DND-41 (cell line): ENCODE results near the gene ADAMTSL5.
A peak's percentile ranks its signal among the peaks of the same experiment; 100 is the strongest.

Experiments used
- ATAC-seq: fragments of 200-7000 bp; cut with Tn5 transposase; 3 replicates; pipeline ENCODE4 v1.9.1; 2021; ENCODE audit warnings: low read depth; ENCODE audit not compliant: insufficient read depth
- DNase-seq: peaks from one replicate; pipeline ENCODE4 v3.0.0-alpha.2; 2020
- H2AFZ ChIP-seq: 2 replicates; pipeline ENCODE4 v1.6.0; 2012; ENCODE audit warnings: low read depth, low read length
- H3K27ac ChIP-seq: 2 replicates; pipeline ENCODE4 v1.5.1; 2012; ENCODE audit warnings: low read length, inconsistent platforms
- H3K27me3 ChIP-seq: fragments of 200-600 bp; sonication (generic); 2 replicates; pipeline ENCODE4 v1.6.0; 2012; ENCODE audit warnings: low read length, mild to moderate bottlenecking, inconsistent platforms; ENCODE audit not compliant: insufficient read depth, poor library complexity
- H3K36me3 ChIP-seq: 2 replicates; pipeline ENCODE4 v1.5.1; 2012; ENCODE audit warnings: low read length, inconsistent platforms; ENCODE audit not compliant: insufficient read depth
- H3K4me1 ChIP-seq: 2 replicates; pipeline ENCODE4 v1.5.1; 2012; ENCODE audit warnings: mild to moderate bottlenecking, low read length; ENCODE audit not compliant: insufficient read depth
- H3K4me2 ChIP-seq: 2 replicates; pipeline ENCODE4 v1.6.0; 2012; ENCODE audit warnings: mild to moderate bottlenecking, moderate library complexity, low read length, inconsistent platforms; ENCODE audit not compliant: insufficient read depth
- H3K4me3 ChIP-seq, 2 experiments: fragments of 200-600 bp in 1 of 2; shearing (Covaris generic) in 1 of 2; 2 replicates each; pipeline ENCODE4 v1.5.1; 2012 to 2016; ENCODE audit warnings: inconsistent platforms in 2 of 2, low read length in 2 of 2, mild to moderate bottlenecking in 2 of 2, low read depth in 1 of 2, moderate library complexity in 1 of 2
- H3K79me2 ChIP-seq: 2 replicates; pipeline ENCODE4 v1.6.0; 2012; ENCODE audit warnings: low read length, inconsistent platforms; ENCODE audit not compliant: insufficient read depth
- H3K9ac ChIP-seq: 2 replicates; pipeline ENCODE4 v1.6.0; 2012; ENCODE audit warnings: low read depth, mild to moderate bottlenecking, inconsistent platforms, low read length, moderate library complexity
- H3K9me3 ChIP-seq: 2 replicates; pipeline ENCODE4 v1.5.1; 2012; ENCODE audit warnings: low read length, moderate library complexity, mild to moderate bottlenecking, inconsistent platforms; ENCODE audit not compliant: insufficient read depth, severe bottlenecking
- H4K20me1 ChIP-seq: 2 replicates; pipeline ENCODE4 v1.6.0; 2012; ENCODE audit warnings: low read length; ENCODE audit not compliant: insufficient read depth
- EZH2 ChIP-seq: IDR thresholded peaks from 3 replicates; pipeline ENCODE4 v1.6.1; 2012; ENCODE audit warnings: borderline replicate concordance, low read depth, mild to moderate bottlenecking, moderate library complexity, low read length, inconsistent platforms; ENCODE audit not compliant: severe bottlenecking
- TF ChIP-seq, protein P1 (sequence below): IDR thresholded peaks from 2 replicates; pipeline ENCODE4 v1.5.1; 2012; ENCODE audit warnings: borderline replicate concordance, low read length, moderate library complexity, mild to moderate bottlenecking; ENCODE audit not compliant: poor library complexity, severe bottlenecking; ENCODE audit errors: extremely low read depth

Gene ADAMTSL5

DNA sequence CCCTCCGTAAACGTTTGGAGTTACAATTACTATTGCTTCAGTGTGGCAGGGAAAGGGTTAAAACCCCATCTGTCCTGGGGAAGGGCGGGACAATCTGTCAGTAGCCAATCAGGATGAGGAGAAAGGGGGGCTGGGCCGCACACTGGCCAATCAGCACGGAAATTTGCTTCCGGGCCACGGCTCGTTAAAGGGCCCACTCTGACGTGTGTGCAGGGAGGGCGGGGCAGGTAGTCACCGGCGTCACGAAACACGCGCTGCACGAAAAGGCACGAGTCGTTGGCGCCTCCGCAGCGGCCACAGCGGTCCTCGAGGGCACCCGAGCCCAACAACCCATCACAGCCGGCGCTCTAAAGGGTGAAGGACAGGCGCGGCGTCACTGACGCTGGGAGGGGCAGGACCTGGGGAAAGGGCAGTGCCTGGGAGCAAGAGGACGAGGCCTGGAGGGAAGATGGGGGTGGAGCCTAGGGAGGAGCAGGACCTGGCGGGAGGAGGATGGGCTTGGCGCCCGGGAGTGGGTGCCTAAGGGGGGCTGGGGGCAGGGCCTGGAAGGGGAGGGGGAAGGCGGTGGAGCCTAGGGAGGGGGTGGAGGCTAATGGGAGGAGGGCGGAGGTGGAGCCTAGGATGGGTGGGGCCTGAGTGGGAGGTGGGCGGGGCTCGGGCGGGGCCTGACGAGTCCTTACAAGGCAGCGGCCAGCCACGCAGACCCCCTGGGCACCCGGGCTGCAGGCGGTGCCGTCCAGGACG is 4.9 kb downstream of the ADAMTSL5 start:
- Histone ChIP-seq H3K9ac (no peak overlapping the region), H3K4me3 (no peak overlapping the region), H2AFZ (peak overlapping the region; percentile 43; the same call in 1 of the 2 replicates), H3K27me3 (no peaks in the 10 kb centered on the region), H3K36me3 (no peaks in the 10 kb centered on the region), H3K79me2 (no peaks in the 10 kb centered on the region), H3K9me3 (no peaks in the 10 kb centered on the region), H4K20me1 (no peaks in the 10 kb centered on the region; the same call in 1 of the 2 replicates), H3K4me2 (no peak overlapping the region), H3K27ac (no peak overlapping the region), H3K4me1 (0 out of 2 replicates have a peak, but pooled peaks cover 3% of the 10 kb centered on the region)
- TF ChIP-seq, protein P1, sequence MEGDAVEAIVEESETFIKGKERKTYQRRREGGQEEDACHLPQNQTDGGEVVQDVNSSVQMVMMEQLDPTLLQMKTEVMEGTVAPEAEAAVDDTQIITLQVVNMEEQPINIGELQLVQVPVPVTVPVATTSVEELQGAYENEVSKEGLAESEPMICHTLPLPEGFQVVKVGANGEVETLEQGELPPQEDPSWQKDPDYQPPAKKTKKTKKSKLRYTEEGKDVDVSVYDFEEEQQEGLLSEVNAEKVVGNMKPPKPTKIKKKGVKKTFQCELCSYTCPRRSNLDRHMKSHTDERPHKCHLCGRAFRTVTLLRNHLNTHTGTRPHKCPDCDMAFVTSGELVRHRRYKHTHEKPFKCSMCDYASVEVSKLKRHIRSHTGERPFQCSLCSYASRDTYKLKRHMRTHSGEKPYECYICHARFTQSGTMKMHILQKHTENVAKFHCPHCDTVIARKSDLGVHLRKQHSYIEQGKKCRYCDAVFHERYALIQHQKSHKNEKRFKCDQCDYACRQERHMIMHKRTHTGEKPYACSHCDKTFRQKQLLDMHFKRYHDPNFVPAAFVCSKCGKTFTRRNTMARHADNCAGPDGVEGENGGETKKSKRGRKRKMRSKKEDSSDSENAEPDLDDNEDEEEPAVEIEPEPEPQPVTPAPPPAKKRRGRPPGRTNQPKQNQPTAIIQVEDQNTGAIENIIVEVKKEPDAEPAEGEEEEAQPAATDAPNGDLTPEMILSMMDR = no peak
- TF ChIP-seq EZH2 = no peak
- ATAC-seq (peak; percentile 85), DNase-seq (peak; percentile 92)

DNA sequence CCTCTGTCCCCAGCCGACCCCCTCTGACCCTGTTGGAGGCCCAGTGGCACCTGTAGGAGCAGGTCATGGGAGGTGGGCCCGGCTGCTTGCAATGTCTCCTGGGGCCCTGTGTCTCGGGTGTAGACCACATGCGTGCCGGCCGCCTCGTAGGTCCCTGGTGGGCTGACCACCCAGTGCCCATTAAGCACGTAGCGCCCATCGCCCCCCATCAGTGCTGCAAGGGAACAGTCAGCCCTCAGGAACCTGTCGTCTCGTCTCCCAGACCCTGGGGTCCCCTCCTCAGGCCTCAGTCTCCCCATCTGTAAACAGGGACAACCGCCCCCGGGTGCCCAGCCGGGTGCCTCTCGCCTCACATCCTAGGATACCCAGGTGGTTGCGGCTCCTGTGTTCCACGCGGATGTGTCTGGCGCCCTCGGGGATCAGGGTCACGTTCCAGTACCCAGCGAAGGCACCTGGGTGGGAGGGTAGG is 5.6 kb downstream of the ADAMTSL5 start:
- H3K79me2 ChIP-seq = no peaks in the 10 kb centered on the region
- TF ChIP-seq, protein P1 = no peak
- no peak for TF ChIP-seq EZH2
- H3K36me3 ChIP-seq = no peaks in the 10 kb centered on the region
- ATAC-seq = no peak
- no peak overlapping the region for H3K27ac ChIP-seq
- H3K9ac ChIP-seq = no peak overlapping the region
- H3K27me3 ChIP-seq = no peaks in the 10 kb centered on the region
- 0 out of 2 replicates have a peak, but pooled peaks cover 3% of the 10 kb centered on the region for H3K4me1 ChIP-seq
- no peak overlapping the region for H2AFZ ChIP-seq
- no peak overlapping the region for H3K4me2 ChIP-seq
- no peak overlapping the region for H3K4me3 ChIP-seq
- DNase-seq = no peak
- H4K20me1 ChIP-seq = no peaks in the 10 kb centered on the region; the same call in 1 of the 2 replicates
- H3K9me3 ChIP-seq = no peaks in the 10 kb centered on the region

DNA sequence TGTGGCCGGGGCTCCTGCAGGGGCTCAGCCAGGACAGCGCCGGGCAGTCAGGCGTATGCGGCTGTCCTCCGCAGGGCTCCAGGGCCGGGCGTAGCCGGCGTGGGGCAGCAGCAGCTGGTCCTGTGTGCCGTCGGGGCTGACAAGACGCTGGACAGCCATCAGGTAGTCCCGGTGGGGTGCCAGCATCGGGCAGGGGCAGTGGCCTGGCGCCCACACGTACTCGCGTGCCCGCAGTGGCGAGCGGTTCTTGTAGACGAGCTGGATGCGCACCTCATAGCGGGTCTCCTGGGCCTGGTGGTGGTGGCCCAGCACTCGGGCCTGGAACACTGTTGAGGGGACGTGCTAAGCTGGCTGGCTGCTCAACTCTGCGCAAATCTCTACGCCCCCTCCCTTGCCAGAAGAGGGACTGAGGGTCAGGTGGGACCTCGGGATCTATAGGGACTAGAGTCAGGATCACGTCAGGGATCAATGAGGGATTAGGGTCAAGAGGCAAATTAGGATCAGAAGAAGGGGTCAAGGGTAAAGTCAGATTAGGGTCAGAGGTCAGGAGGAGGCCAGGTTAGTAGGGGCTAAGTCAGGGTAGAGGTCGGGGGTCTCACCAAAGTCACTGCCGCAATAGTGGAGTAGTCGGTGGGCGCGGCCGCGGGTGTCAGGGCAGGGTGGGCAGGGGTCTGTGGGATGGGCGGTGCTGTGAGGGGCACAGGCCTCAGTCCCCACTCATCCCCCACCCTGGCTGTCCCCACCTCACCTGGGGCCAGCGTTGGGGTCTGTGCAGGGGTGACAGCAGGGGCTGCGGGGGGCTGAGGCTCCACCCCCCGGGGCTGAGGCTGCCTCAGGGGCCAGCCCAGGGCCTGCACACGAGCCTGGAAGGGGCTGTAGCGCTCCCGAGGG is 6.6 kb downstream of the ADAMTSL5 start:
- Histone ChIP-seq H4K20me1 (no peaks in the 10 kb centered on the region; the same call in 1 of the 2 replicates), H3K79me2 (no peaks in the 10 kb centered on the region), H3K4me1 (0 out of 2 replicates have a peak, but pooled peaks cover 3% of the 10 kb centered on the region), H3K27ac (no peak overlapping the region), H2AFZ (no peak overlapping the region), H3K9me3 (no peaks in the 10 kb centered on the region), H3K4me2 (no peak overlapping the region), H3K27me3 (no peaks in the 10 kb centered on the region), H3K4me3 (no peak overlapping the region), H3K9ac (no peak overlapping the region), H3K36me3 (no peaks in the 10 kb centered on the region)
- DNase-seq (no peak), ATAC-seq (no peak)
- TF ChIP-seq, protein P1 = no peak
- TF ChIP-seq EZH2 = no peak
